ENCODE results near the gene CAMKK1.

The CAMKK1 gene

DNA sequence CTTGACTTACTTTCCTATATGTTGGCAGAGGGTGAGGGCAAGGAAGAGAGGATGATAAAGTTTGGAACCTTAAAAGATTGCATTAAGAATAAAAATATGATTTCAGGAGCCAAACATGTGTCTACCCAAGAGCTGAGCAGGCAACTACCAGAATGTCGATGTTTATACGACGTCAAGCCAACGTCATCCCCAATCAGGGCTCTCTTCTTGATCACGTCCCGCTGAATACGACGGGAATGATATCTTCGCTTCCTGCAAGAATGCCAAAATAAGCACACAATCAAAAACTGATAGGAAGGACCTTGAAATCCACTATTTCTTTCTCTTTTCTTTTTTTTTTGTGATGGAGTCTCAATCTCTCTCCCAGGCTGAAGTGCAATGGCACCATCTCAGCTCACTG, 71.8 kb downstream of the CAMKK1 start:
- no peak for TF ChIP-seq FOXP2 (optimal IDR thresholded peaks at IDR 0.05; ENCODE audit: borderline replicate concordance, extremely low read depth, extremely low read length, insufficient read depth)
- TF ChIP-seq SIN3A (IDR thresholded peaks at IDR 0.05; ENCODE audit: borderline replicate concordance, insufficient read depth, low read length) = no peak
- TF ChIP-seq REST (IDR thresholded peaks at IDR 0.05; ENCODE audit: insufficient read depth in 1 of 2, low read depth in 2 of 2, low read length in 2 of 2) = no peak
- TF ChIP-seq POLR2AphosphoS5 (IDR thresholded peaks at IDR 0.05; ENCODE audit: low read depth, low read length) = no peak
- no peak for TF ChIP-seq TAF1 (IDR thresholded peaks at IDR 0.05; ENCODE audit: borderline replicate concordance, insufficient read depth, low read length)

DNA sequence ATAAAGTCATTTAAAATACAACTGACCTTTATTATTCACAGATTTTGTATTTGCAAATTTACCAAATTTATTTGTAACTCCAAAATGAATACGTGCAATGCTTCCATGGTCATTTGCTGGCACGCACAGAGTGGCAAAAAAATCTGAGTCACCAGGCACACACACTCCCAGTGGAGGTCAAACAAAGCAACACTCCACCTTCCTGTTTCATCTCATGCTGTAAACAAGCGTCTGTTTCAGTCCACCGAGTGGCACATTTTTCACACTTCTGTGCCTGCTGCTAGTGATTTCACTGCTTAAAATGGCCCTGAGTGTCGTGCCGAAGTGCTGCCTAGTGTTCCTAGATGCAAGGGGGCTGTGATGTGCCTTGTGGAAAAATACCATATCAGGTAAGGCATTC, 74.1 kb downstream of the CAMKK1 start:
- TF ChIP-seq REST (IDR thresholded peaks at IDR 0.05; ENCODE audit: insufficient read depth in 1 of 2, low read depth in 2 of 2, low read length in 2 of 2) (no peak), POLR2AphosphoS5 (IDR thresholded peaks at IDR 0.05; ENCODE audit: low read depth, low read length) (no peak), TAF1 (IDR thresholded peaks at IDR 0.05; ENCODE audit: borderline replicate concordance, insufficient read depth, low read length) (no peak), FOXP2 (optimal IDR thresholded peaks at IDR 0.05; ENCODE audit: borderline replicate concordance, extremely low read depth, extremely low read length, insufficient read depth) (no peak)

DNA sequence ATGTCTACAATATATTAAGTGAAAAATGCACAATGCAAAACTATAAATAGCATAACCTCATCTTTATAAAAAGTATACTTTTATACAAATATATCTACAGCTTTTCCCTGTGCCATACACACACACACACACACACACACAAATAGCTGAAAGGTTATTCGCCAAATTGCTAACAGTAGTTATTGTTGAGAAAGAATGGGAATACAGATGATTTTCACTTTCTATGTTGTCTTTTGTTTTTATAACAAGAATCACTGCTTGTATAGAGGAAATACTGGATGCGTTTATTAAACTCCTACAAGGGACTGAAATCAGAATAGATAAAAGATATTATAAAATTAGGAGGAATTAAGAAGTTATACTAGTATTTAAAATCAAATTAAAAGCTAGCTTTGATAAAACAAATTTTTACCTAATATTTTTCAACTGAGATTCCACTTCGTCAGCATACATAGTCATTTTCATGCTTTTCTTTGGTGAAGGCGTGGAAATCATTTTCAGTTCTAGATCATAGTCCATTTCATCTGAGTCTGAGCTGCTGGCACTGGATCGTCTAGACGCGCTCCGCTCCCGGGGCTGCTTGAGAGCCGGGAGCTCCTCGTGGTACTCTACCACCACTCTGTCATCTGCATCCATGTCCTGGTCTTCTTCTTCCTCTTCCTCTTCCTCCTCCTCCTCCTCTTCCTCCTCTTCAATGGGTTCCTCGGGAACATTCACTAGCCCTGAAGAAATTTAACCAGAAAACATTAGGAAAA, 74.8 kb downstream of the CAMKK1 start:
- TF ChIP-seq FOXP2 (optimal IDR thresholded peaks at IDR 0.05; ENCODE audit: borderline replicate concordance, extremely low read depth, extremely low read length, insufficient read depth) = no peak
- no peak for TF ChIP-seq TAF1 (IDR thresholded peaks at IDR 0.05; ENCODE audit: borderline replicate concordance, insufficient read depth, low read length)
- TF ChIP-seq POLR2AphosphoS5 (IDR thresholded peaks at IDR 0.05; ENCODE audit: low read depth, low read length) = no peak
- TF ChIP-seq SIN3A (IDR thresholded peaks at IDR 0.05; ENCODE audit: borderline replicate concordance, insufficient read depth, low read length) = no peak
- TF ChIP-seq REST (IDR thresholded peaks at IDR 0.05; ENCODE audit: insufficient read depth in 1 of 2, low read depth in 2 of 2, low read length in 2 of 2) = no peak

DNA sequence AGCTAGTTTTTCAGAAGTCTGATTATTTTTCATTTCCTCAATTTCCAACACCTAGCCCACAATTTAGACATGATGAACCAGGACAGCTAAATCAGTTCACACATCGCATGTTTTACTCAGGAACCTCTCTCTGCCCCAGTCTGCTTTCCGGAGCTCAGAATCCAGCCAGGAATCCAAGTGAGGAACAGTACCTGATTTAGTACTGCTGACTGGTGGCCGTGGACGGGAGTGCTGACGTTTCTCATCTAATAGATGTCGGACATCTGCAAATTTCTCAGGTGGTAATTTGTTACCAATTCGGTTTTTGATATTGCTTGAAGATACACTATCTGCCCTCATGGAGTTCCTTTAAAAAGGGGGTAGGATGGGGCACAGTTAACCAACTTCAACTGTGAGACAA, 76.9 kb downstream of the CAMKK1 start:
- TF ChIP-seq SIN3A (IDR thresholded peaks at IDR 0.05; ENCODE audit: borderline replicate concordance, insufficient read depth, low read length) = no peak
- no peak for TF ChIP-seq FOXP2 (optimal IDR thresholded peaks at IDR 0.05; ENCODE audit: borderline replicate concordance, extremely low read depth, extremely low read length, insufficient read depth)
- no peak for TF ChIP-seq TAF1 (IDR thresholded peaks at IDR 0.05; ENCODE audit: borderline replicate concordance, insufficient read depth, low read length)
- no peak for TF ChIP-seq POLR2AphosphoS5 (IDR thresholded peaks at IDR 0.05; ENCODE audit: low read depth, low read length)
- no peak for TF ChIP-seq REST (IDR thresholded peaks at IDR 0.05; ENCODE audit: insufficient read depth in 1 of 2, low read depth in 2 of 2, low read length in 2 of 2)
